Measurements from ENCODE around the gene MAK.
"Not testable (repeated sequence)": the region's sequence is repeated elsewhere in the genome, so short reads cannot be mapped to it uniquely, and the experiment has no call there.

The MAK gene, protein sequence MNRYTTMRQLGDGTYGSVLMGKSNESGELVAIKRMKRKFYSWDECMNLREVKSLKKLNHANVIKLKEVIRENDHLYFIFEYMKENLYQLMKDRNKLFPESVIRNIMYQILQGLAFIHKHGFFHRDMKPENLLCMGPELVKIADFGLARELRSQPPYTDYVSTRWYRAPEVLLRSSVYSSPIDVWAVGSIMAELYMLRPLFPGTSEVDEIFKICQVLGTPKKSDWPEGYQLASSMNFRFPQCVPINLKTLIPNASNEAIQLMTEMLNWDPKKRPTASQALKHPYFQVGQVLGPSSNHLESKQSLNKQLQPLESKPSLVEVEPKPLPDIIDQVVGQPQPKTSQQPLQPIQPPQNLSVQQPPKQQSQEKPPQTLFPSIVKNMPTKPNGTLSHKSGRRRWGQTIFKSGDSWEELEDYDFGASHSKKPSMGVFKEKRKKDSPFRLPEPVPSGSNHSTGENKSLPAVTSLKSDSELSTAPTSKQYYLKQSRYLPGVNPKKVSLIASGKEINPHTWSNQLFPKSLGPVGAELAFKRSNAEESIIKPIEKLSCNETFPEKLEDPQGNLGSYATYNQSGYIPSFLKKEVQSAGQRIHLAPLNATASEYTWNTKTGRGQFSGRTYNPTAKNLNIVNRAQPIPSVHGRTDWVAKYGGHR

GRCh38 chr6:10837995-10838793 is at the start of gene MAK:
TSS of gene MAK (minus strand) at chr6:10838539. CDS start at chr6:10830648, 7,891 bp downstream.
- peak; percentile 4 to 85 (median 61) for DNase-seq

- DNase-seq, result no peak
Observed at GRCh38 chr6:10886691-10887502, 48.6 kb upstream of the MAK start, which contains the start of gene SYCP2L. TSS of gene SYCP2L (plus strand) at chr6:10887052. CDS start at chr6:10887127, 75 bp downstream.

DNA sequence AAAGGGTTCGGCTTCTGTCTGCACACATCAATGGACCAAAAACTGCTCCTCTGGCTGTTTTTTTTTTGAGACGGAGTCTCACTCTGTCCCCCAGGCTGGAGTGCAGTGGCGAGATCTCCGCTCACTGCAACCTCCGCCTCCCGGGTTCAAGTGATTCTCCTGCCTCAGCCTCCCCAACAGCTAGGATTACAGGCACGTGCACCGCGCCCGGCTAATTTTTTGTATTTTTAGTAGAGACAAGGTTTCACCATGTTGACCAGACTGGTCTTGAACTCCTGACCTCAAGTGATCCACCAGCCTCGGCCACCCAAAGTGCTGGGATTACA is 48.0 kb upstream of the MAK start:
- DNase-seq, result not testable (repeated sequence)

- DNase-seq, result no peak
Observed at GRCh38 chr6:10884245-10884972, 46.1 kb upstream of the MAK start.

GRCh38 chr6:10883312-10884244 is 45.2 kb upstream of the MAK start:
- no peak for DNase-seq

DNA sequence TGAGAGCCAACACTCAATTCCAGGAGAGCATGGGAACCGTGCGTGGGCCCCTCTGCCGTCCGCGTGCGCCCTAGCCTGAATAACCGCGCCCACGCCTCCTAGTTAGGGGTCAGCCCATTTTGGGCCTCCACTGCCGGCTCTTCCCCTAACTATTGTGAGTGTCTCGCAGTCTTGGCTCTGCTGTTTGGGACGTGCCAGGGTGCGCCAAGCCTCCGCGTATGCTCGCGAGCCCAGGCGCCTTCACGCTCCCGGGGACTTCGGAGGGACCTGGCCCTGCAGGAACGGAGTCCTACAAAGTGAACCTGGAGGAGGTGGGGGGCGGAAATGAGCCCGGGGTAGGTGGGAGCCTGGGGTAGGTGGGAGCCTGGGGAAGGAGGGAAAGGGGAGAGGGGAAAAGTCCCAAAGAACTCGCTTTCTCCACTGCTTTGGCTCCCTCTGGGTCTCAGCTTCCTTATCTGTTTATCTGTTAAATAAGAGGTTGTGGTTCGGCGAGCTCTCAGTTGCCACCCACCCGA is 44.4 kb upstream of the MAK start:
- no peak for DNase-seq

GRCh38 chr6:10882253-10882630 is 43.9 kb upstream of the MAK start:
- not testable (repeated sequence) for DNase-seq

DNA sequence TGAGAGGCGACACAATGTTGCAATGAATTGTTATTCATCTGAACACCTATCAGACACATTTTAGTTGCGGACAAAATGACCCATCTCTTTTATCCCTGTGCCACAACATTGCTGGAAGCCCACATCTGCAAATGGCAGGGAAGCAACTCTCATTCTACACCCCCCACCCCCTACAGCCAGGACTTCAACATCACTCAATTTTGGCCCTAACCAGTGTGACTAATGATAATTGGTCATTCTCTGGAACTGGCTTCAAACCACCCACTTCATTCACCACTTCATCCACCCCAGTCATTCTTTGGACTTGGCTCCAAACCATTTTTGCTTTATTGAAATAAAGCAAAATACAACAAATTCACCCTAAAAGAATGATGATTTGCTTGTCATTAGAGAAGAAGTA is 42.0 kb upstream of the MAK start:
- no peak for DNase-seq

GRCh38 chr6:10877871-10878270 is 39.5 kb upstream of the MAK start:
- no peak for DNase-seq

DNA sequence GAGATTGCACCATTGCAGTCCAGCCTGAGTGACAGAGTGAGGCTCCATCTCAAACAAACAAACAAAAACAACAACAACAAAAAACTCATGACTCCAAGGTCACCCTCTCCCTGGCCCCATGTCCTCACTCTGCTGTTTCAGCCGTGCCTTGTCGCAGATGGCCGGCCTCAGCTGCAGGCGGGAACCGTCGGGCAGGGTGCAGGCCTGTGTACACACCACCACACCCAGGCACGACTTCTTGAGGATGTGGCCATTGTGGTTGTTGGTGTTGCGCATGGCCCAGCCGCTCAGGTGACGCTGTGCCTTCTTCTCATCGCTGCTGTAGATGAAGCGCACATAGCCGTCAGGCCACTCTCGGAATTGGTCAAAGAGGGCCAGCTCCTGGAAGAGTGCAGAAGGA is 38.7 kb upstream of the MAK start:
- DNase-seq, result no peak

- DNase-seq, result no peak
Observed at GRCh38 chr6:10875026-10875425, 36.7 kb upstream of the MAK start.

DNA sequence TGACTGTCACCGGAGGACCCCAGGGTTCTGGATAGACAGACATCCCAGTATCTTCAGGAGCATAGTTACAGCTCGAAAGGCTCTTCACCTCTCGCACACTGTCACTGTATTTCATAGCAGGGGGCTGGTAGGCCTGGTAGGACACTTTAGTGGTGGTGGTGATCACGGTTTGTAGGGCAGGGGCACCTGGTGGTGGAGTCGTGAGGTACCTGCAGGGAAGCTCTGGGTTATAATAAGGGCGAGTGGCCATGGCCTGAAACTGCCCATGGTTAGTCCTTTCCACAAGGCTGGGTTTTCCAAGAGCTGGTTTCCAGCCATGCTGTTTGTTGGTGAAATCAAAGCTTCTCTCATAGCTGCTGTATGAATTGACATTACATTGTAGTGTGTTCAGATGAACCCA is 35.9 kb upstream of the MAK start:
- no peak for DNase-seq

- DNase-seq, result no peak
Observed at GRCh38 chr6:10873374-10873773, 35.0 kb upstream of the MAK start.

DNA sequence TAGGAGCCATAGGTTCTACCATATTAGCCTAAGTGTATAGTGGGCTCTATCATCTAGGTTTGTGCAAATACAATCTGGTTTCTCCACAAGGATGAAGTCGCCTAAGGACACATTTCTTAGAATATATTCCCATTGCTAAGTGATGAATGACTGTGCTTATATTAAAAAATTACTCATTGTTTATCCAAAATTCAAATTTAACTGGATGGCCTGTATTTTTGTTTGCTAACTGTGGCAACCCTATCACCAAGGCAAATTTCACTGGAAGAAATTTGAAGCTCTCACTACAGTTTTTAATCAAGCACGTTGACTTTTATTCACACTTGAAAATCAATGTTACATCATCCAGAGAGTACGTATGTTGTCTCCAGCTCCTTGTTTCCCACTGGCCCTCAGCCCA is 29.6 kb upstream of the MAK start:
- DNase-seq, result no peak

DNA sequence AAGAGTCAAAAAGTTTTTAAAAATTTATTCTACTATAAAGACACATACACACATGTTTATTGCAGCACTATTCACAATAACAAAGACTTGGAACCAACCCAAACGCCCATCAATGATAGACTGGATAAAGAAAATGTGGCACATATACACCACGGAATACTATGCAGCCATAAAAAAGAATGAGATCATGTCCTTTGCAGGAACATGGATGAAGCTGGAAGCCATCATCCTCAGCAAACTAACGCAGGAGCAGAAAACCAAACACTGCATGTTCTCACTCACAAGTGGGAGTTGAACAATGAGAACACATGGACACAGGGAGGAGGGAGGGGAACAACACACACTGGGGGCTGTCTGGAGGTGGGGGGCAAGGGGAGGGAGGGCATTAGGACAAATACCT is 28.4 kb upstream of the MAK start:
- not testable (repeated sequence) for DNase-seq

- DNase-seq, result not testable (repeated sequence)
Observed at GRCh38 chr6:10863031-10863430, 24.7 kb upstream of the MAK start.

GRCh38 chr6:10862361-10862760 is 24.0 kb upstream of the MAK start:
- no peak for DNase-seq

DNA sequence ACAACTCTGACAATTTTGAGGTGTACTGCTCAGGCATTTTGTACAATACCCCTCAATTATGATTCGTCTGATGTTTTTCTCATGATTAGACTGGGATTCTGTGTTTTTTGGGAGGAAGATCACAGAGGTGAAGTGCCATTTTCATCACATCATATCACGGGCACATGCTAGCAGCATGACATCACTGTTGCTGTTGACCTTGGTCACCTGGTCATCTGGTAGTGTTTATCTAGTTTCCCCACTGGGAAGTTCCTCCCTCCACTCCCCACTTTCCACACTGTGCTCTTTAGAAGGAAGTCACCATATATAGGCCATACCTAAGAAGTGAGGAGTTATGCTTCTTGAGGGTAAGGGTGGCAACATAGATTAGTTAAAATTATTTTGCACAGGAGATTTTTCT is 22.7 kb upstream of the MAK start:
- DNase-seq, result no peak

GRCh38 chr6:10857259-10857658 is 18.9 kb upstream of the MAK start:
- DNase-seq, result no peak
